Lower leg skin (tissue), 4 donors: Measurements from ENCODE around the gene ELOVL5. TPM values are rescaled to one million over a fixed set of nuclear protein-coding genes. Genes with fewer than 3 reads are reported as not detected.

Source experiments
- DNase-seq, 2 donors: peaks; one replicate each; pipeline ENCODE4 v3.0.0-alpha.2; 2019; ENCODE audit warnings: low spot score in 2 of 2
- H3K4me3 ChIP-seq: fragments of 200-600 bp; sonication (generic); 2 replicates; pipeline ENCODE4 v1.5.1; 2017; ENCODE audit warnings: mild to moderate bottlenecking, low read depth; ENCODE audit not compliant: poor library complexity, severe bottlenecking
- CTCF ChIP-seq, 3 donors: fragments of 450-650 bp; IDR thresholded peaks; one replicate each; pipeline ENCODE4 v1.5.1; 2016; ENCODE audit warnings: antibody characterized with exemption in 3 of 3, mild to moderate bottlenecking in 3 of 3, moderate library complexity in 2 of 3
- POLR2A ChIP-seq, 2 donors: fragments of 450-650 bp; IDR thresholded peaks; one replicate each; pipeline ENCODE4 v1.6.1; 2016 to 2017; ENCODE audit warnings: antibody characterized with exemption in 2 of 2, mild to moderate bottlenecking in 1 of 2, moderate library complexity in 1 of 2
- WGBS, 2 donors: methylation state at CpG; one replicate each; pipeline ENCODE4 v1.1.5; 2018; 5-methylcytosine and 5-hydroxymethylcytosine counted together
- intact Hi-C: fragments of 100-400 bp; cut with DNase I; formaldehyde crosslinking; loops from one replicate; pipeline ENCODE4 v1.15.0; 2023; ENCODE audit warnings: low total_unique reads
- total RNA-seq, 4 donors: library from RNA; depleted of rRNA; stranded (reverse); fragments of >200 nt; gene quantifications; one replicate each; pipeline ENCODE4 v1.1.0, GENCODE V29; 2016

The ELOVL5 gene
- total RNA-seq, 4 donors from 2014 or later = 20.7 to 45.0 (median 38.8) TPM

DNA sequence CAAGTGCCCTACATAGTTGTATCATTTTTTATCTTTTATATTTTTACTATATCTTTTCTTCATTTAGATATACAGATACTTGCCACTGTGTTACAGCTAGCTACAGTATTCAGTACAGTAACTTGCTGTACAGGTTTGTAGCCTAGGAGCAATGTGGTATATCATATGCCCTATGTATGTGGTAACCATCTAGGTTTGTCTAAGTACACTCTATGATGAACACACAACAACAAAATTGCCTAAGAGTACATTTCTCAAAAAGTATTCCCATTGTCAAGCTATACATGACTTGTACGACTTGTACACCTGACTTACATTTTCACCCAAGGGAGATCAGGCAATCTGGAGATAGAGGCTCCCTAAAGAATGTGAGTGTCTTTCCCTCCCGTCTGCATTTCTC is 8.2 kb downstream of the ELOVL5 start:
- intact Hi-C loops = no loop called here
- H3K4me3 ChIP-seq = no peak overlapping the region
- TF ChIP-seq POLR2A (IDR thresholded peaks at IDR 0.05) (no peak), CTCF (IDR thresholded peaks at IDR 0.05) (no peak)
- DNase-seq = no peak
- WGBS, 2 donors = 88 to 92% methylated on average over 2 of the region's 2 CpGs

- intact Hi-C loops = no loop called here
- WGBS, 2 donors = 90 to 100% methylated on average over 2 of the region's 2 CpGs
- no peak overlapping the region for H3K4me3 ChIP-seq
- no peak for DNase-seq
- TF ChIP-seq POLR2A (IDR thresholded peaks at IDR 0.05) (no peak), CTCF (IDR thresholded peaks at IDR 0.05) (no peak)
Measured at GRCh38 chr6:53339424-53339823, 9.3 kb downstream of the ELOVL5 start.

DNA sequence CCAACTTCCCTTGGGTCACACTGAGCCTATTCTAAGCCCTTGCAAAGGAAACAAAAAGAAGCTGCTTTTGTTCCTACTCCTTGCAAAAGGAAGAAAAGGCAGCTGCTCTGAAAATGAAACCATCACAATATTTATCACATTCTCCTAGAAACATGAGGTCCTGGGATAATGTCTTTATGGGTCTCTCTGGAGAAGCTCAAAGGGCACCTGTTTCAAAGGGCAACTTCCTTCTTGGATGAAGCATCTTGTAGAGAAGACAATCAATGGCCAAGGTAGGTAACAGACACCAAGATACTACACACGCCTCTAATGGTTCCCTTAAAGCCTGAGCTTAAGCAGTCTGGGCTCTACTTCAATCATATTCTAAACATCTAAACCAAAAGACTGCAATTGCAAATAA is 10.4 kb downstream of the ELOVL5 start:
- no peak for DNase-seq
- H3K4me3 ChIP-seq = no peak overlapping the region
- TF ChIP-seq CTCF (IDR thresholded peaks at IDR 0.05) (no peak), POLR2A (IDR thresholded peaks at IDR 0.05) (no peak)
- intact Hi-C loops = no loop called here
- 94 to 95% methylated on average over 1 of the region's 1 CpG for WGBS, 2 donors

- DNase-seq = no peak
- no peak overlapping the region for H3K4me3 ChIP-seq
- intact Hi-C loops = no loop called here
- no peak for TF ChIP-seq CTCF (IDR thresholded peaks at IDR 0.05)
- TF ChIP-seq POLR2A (IDR thresholded peaks at IDR 0.05) = no peak
- WGBS, 2 donors = 80 to 94% methylated on average over 4 of the region's 4 CpGs
Measured at GRCh38 chr6:53336070-53336469, 12.7 kb downstream of the ELOVL5 start.

- TF ChIP-seq POLR2A (IDR thresholded peaks at IDR 0.05) (no peak), CTCF (IDR thresholded peaks at IDR 0.05) (no peak)
- no peak overlapping the region for H3K4me3 ChIP-seq
- WGBS, 2 donors = 71 to 74% methylated on average over 12 of the region's 12 CpGs
- DNase-seq = no peak
- intact Hi-C loops = no loop called here
Measured at GRCh38 chr6:53335224-53335994, 13.3 kb downstream of the ELOVL5 start.
